ENCODE measurements around the gene PRKAR2B. TPM values are rescaled to one million over a fixed set of nuclear protein-coding genes. Genes with fewer than 3 reads are reported as not detected.

The PRKAR2B gene
- total and polyA plus RNA-seq, 2 experiments from 2014 or later, result 48.8 to 50.6 TPM

GRCh38 chr7:107157091-107157490 lies 112.6 kb downstream of the PRKAR2B start (continued):
- TF ChIP-seq, protein P1, sequence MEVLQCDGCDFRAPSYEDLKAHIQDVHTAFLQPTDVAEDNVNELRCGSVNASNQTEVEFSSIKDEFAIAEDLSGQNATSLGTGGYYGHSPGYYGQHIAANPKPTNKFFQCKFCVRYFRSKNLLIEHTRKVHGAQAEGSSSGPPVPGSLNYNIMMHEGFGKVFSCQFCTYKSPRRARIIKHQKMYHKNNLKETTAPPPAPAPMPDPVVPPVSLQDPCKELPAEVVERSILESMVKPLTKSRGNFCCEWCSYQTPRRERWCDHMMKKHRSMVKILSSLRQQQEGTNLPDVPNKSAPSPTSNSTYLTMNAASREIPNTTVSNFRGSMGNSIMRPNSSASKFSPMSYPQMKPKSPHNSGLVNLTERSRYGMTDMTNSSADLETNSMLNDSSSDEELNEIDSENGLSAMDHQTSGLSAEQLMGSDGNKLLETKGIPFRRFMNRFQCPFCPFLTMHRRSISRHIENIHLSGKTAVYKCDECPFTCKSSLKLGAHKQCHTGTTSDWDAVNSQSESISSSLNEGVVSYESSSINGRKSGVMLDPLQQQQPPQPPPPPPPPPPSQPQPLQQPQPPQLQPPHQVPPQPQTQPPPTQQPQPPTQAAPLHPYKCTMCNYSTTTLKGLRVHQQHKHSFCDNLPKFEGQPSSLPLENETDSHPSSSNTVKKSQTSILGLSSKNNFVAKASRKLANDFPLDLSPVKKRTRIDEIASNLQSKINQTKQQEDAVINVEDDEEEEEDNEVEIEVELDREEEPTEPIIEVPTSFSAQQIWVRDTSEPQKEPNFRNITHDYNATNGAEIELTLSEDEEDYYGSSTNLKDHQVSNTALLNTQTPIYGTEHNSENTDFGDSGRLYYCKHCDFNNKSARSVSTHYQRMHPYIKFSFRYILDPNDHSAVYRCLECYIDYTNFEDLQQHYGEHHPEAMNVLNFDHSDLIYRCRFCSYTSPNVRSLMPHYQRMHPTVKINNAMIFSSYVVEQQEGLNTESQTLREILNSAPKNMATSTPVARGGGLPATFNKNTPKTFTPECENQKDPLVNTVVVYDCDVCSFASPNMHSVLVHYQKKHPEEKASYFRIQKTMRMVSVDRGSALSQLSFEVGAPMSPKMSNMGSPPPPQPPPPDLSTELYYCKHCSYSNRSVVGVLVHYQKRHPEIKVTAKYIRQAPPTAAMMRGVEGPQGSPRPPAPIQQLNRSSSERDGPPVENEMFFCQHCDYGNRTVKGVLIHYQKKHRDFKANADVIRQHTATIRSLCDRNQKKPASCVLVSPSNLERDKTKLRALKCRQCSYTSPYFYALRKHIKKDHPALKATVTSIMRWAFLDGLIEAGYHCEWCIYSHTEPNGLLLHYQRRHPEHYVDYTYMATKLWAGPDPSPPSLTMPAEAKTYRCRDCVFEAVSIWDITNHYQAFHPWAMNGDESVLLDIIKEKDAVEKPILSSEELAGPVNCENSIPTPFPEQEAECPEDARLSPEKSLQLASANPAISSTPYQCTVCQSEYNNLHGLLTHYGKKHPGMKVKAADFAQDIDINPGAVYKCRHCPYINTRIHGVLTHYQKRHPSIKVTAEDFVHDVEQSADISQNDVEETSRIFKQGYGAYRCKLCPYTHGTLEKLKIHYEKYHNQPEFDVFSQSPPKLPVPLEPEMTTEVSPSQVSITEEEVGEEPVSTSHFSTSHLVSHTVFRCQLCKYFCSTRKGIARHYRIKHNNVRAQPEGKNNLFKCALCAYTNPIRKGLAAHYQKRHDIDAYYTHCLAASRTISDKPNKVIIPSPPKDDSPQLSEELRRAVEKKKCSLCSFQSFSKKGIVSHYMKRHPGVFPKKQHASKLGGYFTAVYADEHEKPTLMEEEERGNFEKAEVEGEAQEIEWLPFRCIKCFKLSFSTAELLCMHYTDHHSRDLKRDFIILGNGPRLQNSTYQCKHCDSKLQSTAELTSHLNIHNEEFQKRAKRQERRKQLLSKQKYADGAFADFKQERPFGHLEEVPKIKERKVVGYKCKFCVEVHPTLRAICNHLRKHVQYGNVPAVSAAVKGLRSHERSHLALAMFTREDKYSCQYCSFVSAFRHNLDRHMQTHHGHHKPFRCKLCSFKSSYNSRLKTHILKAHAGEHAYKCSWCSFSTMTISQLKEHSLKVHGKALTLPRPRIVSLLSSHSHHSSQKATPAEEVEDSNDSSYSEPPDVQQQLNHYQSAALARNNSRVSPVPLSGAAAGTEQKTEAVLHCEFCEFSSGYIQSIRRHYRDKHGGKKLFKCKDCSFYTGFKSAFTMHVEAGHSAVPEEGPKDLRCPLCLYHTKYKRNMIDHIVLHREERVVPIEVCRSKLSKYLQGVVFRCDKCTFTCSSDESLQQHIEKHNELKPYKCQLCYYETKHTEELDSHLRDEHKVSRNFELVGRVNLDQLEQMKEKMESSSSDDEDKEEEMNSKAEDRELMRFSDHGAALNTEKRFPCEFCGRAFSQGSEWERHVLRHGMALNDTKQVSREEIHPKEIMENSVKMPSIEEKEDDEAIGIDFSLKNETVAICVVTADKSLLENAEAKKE (CRISPR knock-in tag; IDR thresholded peaks at IDR 0.05), result no peak
- no peak for TF ChIP-seq EZH2phosphoT487 (IDR thresholded peaks at IDR 0.05; ENCODE audit: unreplicated experiment)
- no peak for TF ChIP-seq CTCF (conservative IDR thresholded peaks at IDR 0.05; ENCODE audit: low read depth in 2 of 2)

- H2AFZ ChIP-seq, result no peak overlapping the region
- no peak overlapping the region for H3K4me2 ChIP-seq
- H3F3A ChIP-seq (replicated peaks; ENCODE audit: low read depth), result no peaks in the 10 kb centered on the region
- Mint-ChIP-seq H3K4me3 (no peak overlapping the region), H3K36me3 (ENCODE audit: low read depth) (peaks cover 6% of the 10 kb centered on the region), H3K27me3 (ENCODE audit: insufficient read depth, low read depth, poor library complexity) (no peaks in the 10 kb centered on the region), H3K9me3 (no peaks in the 10 kb centered on the region; the same call in 2 of the 3 replicates), H3K27ac (no peak overlapping the region), H3K4me1 (no peaks in the 10 kb centered on the region)
- H3K4me1 ChIP-seq (ENCODE audit: insufficient read depth), result no peaks in the 10 kb centered on the region
- ATAC-seq (no peak), DNase-seq (ENCODE audit: low spot score) (no peak)
- no peaks in the 10 kb centered on the region for H3K9me2 ChIP-seq (ENCODE audit: insufficient read depth)
- H3K79me2 ChIP-seq (replicated peaks; ENCODE audit: insufficient read depth), result no peaks in the 10 kb centered on the region
- no peak overlapping the region for H3K4me3 ChIP-seq
- H4K20me1 ChIP-seq (replicated peaks; ENCODE audit: insufficient read depth), result no peaks in the 10 kb centered on the region
- H3K27me3 ChIP-seq (ENCODE audit: insufficient read depth), result no peaks in the 10 kb centered on the region
- H3K36me3 ChIP-seq (ENCODE audit: insufficient read depth), result peaks cover 4% of the 10 kb centered on the region; the same call in 1 of the 2 replicates
- no peak overlapping the region for H3K27ac ChIP-seq (ENCODE audit: low read depth)
- no peak for TF ChIP-seq POLR2AphosphoS5 (IDR thresholded peaks at IDR 0.05; ENCODE audit: low read depth)
- TF ChIP-seq NANOG (IDR thresholded peaks at IDR 0.05; ENCODE audit: borderline replicate concordance), result no peak
- TF ChIP-seq REST (IDR thresholded peaks at IDR 0.05; ENCODE audit: unreplicated experiment), result no peak
- TF ChIP-seq CTCF (conservative IDR thresholded peaks at IDR 0.05; ENCODE audit: low read depth in 2 of 2), result no peak
These were observed 113.5 kb downstream of the PRKAR2B start for GRCh38 chr7:107158028-107158427.

Measured in GM23338 (cell line).